HepG2 (cell line): ENCODE results near the gene PPFIA4. TPM values are rescaled to one million over a fixed set of nuclear protein-coding genes. Genes with fewer than 3 reads are reported as not detected.
A peak's percentile ranks its signal among the peaks of the same experiment; 100 is the strongest.

ENCODE experiments used
- BORCS8-MEF2B ChIP-seq: sonication (generic); formaldehyde crosslinking; IDR thresholded peaks from 2 replicates; pipeline ENCODE4 v1.8.0; 2022; ENCODE audit warnings: mild to moderate bottlenecking, missing genetic modification reagents
- GLI4 ChIP-seq: sonication (generic); formaldehyde crosslinking; IDR thresholded peaks from 2 replicates; pipeline ENCODE4 v1.5.1; 2020; ENCODE audit warnings: missing genetic modification reagents, mild to moderate bottlenecking, moderate library complexity, borderline replicate concordance
- HHEX ChIP-seq: IDR thresholded peaks from 2 replicates; pipeline ENCODE4 v1.6.1; 2016; ENCODE audit warnings: control low read depth
- IRX3 ChIP-seq: sonication (generic); formaldehyde crosslinking; IDR thresholded peaks from 2 replicates; pipeline ENCODE4 v1.8.1; 2023; ENCODE audit warnings: mild to moderate bottlenecking, low read depth, missing genetic modification reagents, borderline replicate concordance
- KDM5B ChIP-seq: sonication (generic); formaldehyde crosslinking; IDR thresholded peaks from 2 replicates; pipeline ENCODE4 v1.4.0; 2020; ENCODE audit warnings: missing genetic modification reagents, mild to moderate bottlenecking, borderline replicate concordance
- KLF15 ChIP-seq: sonication (generic); formaldehyde crosslinking; IDR thresholded peaks from 2 replicates; pipeline ENCODE4 v1.8.1; 2023; ENCODE audit warnings: borderline replicate concordance, mild to moderate bottlenecking, inconsistent platforms, missing genetic modification reagents, mixed read lengths
- POLR2AphosphoS2 ChIP-seq: IDR thresholded peaks from 2 replicates; pipeline ENCODE4 v1.6.1; 2011; ENCODE audit warnings: low read depth, low read length, improper control_type of control experiment
- RELA ChIP-seq: sonication (generic); formaldehyde crosslinking; IDR thresholded peaks from 2 replicates; pipeline ENCODE4 v1.4.0; 2020; ENCODE audit warnings: missing genetic modification reagents
- SOX5 ChIP-seq: IDR thresholded peaks from 2 replicates; pipeline ENCODE4 v1.6.1; 2016; ENCODE audit warnings: borderline replicate concordance
- SRSF1 ChIP-seq: fragments of 200-400 bp; formaldehyde crosslinking; optimal IDR thresholded peaks from 2 replicates; pipeline ENCODE3; 2017; ENCODE audit warnings: mild to moderate bottlenecking, low read depth, low read length, moderate library complexity
- STAG1 ChIP-seq: sonication (generic); formaldehyde crosslinking; IDR thresholded peaks from 2 replicates; pipeline ENCODE4 v1.4.0; 2020; ENCODE audit warnings: missing genetic modification reagents
- TAF1 ChIP-seq: sonication (generic); formaldehyde crosslinking; IDR thresholded peaks from 2 replicates; pipeline ENCODE4 v1.4.0; 2020; ENCODE audit warnings: missing genetic modification reagents
- ZBTB42 ChIP-seq: sonication (generic); formaldehyde crosslinking; IDR thresholded peaks from 2 replicates; pipeline ENCODE4 v1.5.0; 2020; ENCODE audit warnings: mild to moderate bottlenecking, missing genetic modification reagents
- ZBTB7A ChIP-seq: sonication (generic); formaldehyde crosslinking; IDR thresholded peaks from 2 replicates; pipeline ENCODE4 v1.8.0; 2022; ENCODE audit warnings: mild to moderate bottlenecking, missing genetic modification reagents
- ZNF607 ChIP-seq: sonication (generic); formaldehyde crosslinking; IDR thresholded peaks from 2 replicates; pipeline ENCODE4 v1.5.1; 2020; ENCODE audit warnings: missing genetic modification reagents, mild to moderate bottlenecking, borderline replicate concordance
- ZNF816 ChIP-seq: sonication (generic); formaldehyde crosslinking; IDR thresholded peaks from 2 replicates; pipeline ENCODE4 v1.8.0; 2022; ENCODE audit warnings: missing genetic modification reagents, mild to moderate bottlenecking, borderline replicate concordance
- ZSCAN20 ChIP-seq: sonication (generic); formaldehyde crosslinking; IDR thresholded peaks from 2 replicates; pipeline ENCODE4 v1.4.0; 2020; ENCODE audit warnings: missing genetic modification reagents, mild to moderate bottlenecking, borderline replicate concordance
- polyA plus RNA-seq, 8 experiments: library from polyadenylated mRNA; depleted of rRNA in 3 of 8; stranded (reverse) in 7 of 8; unstranded in 1 of 8; fragments of >200 nt; fragmentation: Illumina TruSeq in 4 of 8; extraction: Trizol in 4 of 8; gene quantifications; 2 replicates each; pipeline versions ENCODE4 v1.2.1 to v1.2.3, GENCODE V29; 2011 to 2016; ENCODE audit warnings: low read depth in 4 of 8, missing spikeins in 1 of 8, mixed read lengths in 1 of 8; ENCODE audit not compliant: insufficient read depth in 1 of 8
- total RNA-seq, 5 experiments: library from RNA; depleted of rRNA; stranded (reverse); fragments of >200 nt; fragmentation: Illumina TruSeq; extraction: Trizol; gene quantifications; 2 replicates each; pipeline ENCODE4 v1.2.3, GENCODE V29; 2016; ENCODE audit warnings: low read depth in 1 of 5
- TF ChIP-seq, protein P1 (sequence below): sonication (generic); formaldehyde crosslinking; IDR thresholded peaks from 2 replicates; pipeline ENCODE4 v1.5.1; 2020; ENCODE audit warnings: mild to moderate bottlenecking, missing genetic modification reagents, moderate library complexity
- TF ChIP-seq, protein P2 (sequence below): sonication (generic); formaldehyde crosslinking; conservative IDR thresholded peaks from 2 replicates; pipeline ENCODE4 v1.8.1; 2023; ENCODE audit warnings: missing genetic modification reagents
- TF ChIP-seq, protein P3 (sequence below): sonication (generic); formaldehyde crosslinking; IDR thresholded peaks from 2 replicates; pipeline ENCODE4 v1.4.0; 2020; ENCODE audit warnings: mild to moderate bottlenecking, missing genetic modification reagents
- TF ChIP-seq, protein P4 (sequence below): sonication (generic); formaldehyde crosslinking; IDR thresholded peaks from 2 replicates; pipeline ENCODE4 v1.4.0; 2020; ENCODE audit warnings: missing genetic modification reagents

The PPFIA4 gene
- total and polyA plus RNA-seq, 2 of the 13 experiments (the other 11 are each of a cell fraction or from before 2014, with no cell fraction given) = 6.4 TPM; not detected in 1

DNA sequence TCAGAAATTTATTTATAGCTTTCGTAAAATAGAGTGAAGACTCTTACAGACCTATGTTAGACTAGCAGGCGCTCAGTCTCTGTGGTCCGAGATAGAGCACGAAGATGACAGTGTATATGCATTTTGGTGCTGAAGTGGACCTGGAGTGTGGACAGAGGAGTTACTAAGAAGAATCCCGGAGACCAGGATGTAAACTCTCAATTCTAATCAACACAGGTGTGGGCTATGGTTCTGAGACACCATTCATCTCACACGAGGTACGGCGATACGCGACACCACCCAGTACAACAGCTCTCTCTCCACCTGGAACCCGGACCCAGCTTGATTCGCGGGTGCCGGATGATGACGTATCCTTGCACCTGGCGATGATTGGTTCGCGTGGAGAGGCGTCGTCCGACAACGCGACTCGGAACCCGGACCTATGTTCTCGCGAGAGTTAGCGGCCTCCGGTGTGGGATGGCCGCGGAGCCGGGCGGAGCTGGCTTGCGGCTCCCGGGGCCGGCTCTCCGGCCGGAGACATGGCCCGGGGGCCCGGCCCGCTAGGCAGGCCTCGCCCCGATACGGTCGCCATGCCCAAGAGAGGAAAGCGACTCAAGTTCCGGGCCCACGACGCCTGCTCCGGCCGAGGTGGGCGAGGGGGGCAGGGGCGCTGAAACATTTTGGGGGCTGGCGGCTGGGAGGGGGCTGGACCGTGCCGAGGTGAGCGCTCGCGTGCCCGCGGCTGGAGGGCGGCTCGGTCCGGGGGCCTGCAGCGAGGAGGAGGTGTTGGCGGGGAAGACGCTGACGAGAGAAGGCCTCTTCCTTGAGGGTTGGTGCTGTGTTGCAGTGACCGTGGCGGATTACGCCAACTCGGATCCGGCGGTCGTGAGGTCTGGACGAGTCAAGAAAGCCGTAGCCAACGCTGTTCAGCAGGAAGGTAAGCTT is 19.1 kb upstream of the PPFIA4 start, which contains the start of gene TMEM183A (continued):
- TF ChIP-seq ZBTB42 (0 out of 2 replicates have a peak, but pooled peaks have one; percentile 19), ZNF607 (CRISPR knock-in tag) (peak; percentile 38; the same call in 1 of the 2 replicates), KLF15 (no peak), SRSF1 (no peak), RELA (CRISPR knock-in tag) (no peak), KDM5B (CRISPR knock-in tag) (no peak), BORCS8-MEF2B (CRISPR knock-in tag) (peak; percentile 53; the same call in 1 of the 2 replicates), IRX3 (peak; percentile 27; the same call in 1 of the 2 replicates), GLI4 (no peak), HHEX (CRISPR knock-in tag) (no peak), SOX5 (CRISPR knock-in tag) (peak; percentile 17), STAG1 (CRISPR knock-in tag) (no peak), ZBTB7A (CRISPR knock-in tag) (no peak), TAF1 (CRISPR knock-in tag) (peak; percentile 80), ZSCAN20 (no peak), POLR2AphosphoS2 (no peak; the same call in 1 of the 2 replicates), ZNF816 (CRISPR knock-in tag) (no peak)
- TF ChIP-seq, protein P1, sequence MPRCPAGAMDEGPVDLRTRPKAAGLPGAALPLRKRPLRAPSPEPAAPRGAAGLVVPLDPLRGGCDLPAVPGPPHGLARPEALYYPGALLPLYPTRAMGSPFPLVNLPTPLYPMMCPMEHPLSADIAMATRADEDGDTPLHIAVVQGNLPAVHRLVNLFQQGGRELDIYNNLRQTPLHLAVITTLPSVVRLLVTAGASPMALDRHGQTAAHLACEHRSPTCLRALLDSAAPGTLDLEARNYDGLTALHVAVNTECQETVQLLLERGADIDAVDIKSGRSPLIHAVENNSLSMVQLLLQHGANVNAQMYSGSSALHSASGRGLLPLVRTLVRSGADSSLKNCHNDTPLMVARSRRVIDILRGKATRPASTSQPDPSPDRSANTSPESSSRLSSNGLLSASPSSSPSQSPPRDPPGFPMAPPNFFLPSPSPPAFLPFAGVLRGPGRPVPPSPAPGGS (CRISPR knock-in tag) = no peak
- TF ChIP-seq, protein P2, sequence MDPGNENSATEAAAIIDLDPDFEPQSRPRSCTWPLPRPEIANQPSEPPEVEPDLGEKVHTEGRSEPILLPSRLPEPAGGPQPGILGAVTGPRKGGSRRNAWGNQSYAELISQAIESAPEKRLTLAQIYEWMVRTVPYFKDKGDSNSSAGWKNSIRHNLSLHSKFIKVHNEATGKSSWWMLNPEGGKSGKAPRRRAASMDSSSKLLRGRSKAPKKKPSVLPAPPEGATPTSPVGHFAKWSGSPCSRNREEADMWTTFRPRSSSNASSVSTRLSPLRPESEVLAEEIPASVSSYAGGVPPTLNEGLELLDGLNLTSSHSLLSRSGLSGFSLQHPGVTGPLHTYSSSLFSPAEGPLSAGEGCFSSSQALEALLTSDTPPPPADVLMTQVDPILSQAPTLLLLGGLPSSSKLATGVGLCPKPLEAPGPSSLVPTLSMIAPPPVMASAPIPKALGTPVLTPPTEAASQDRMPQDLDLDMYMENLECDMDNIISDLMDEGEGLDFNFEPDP (CRISPR knock-in tag) = no peak
- TF ChIP-seq, protein P3, sequence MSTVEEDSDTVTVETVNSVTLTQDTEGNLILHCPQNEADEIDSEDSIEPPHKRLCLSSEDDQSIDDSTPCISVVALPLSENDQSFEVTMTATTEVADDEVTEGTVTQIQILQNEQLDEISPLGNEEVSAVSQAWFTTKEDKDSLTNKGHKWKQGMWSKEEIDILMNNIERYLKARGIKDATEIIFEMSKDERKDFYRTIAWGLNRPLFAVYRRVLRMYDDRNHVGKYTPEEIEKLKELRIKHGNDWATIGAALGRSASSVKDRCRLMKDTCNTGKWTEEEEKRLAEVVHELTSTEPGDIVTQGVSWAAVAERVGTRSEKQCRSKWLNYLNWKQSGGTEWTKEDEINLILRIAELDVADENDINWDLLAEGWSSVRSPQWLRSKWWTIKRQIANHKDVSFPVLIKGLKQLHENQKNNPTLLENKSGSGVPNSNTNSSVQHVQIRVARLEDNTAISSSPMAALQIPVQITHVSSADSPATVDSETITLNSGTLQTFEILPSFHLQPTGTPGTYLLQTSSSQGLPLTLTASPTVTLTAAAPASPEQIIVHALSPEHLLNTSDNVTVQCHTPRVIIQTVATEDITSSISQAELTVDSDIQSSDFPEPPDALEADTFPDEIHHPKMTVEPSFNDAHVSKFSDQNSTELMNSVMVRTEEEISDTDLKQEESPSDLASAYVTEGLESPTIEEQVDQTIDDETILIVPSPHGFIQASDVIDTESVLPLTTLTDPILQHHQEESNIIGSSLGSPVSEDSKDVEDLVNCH (CRISPR knock-in tag) = 0 out of 2 replicates have a peak, but pooled peaks have one; percentile 13
- TF ChIP-seq, protein P4, sequence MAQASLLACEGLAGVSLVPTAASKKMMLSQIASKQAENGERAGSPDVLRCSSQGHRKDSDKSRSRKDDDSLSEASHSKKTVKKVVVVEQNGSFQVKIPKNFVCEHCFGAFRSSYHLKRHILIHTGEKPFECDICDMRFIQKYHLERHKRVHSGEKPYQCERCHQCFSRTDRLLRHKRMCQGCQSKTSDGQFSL (CRISPR knock-in tag) = no peak
